Neural cell (in vitro differentiated cells): ENCODE results near the gene EDIL3. TPM values are rescaled to one million over a fixed set of nuclear protein-coding genes. Genes with fewer than 3 reads are reported as not detected.
A peak's percentile ranks its signal among the peaks of the same experiment; 100 is the strongest.

Experiments
- H2AFZ ChIP-seq: fragments of 200-600, 300-800 bp; sonication (generic), shearing (Covaris generic); 2 replicates; pipeline ENCODE4 v1.6.0; 2014; ENCODE audit warnings: low read depth, mild to moderate bottlenecking, antibody characterized with exemption, low read length, moderate library complexity
- H3F3A ChIP-seq: fragments of 200-600 bp; shearing (Covaris generic); 2 replicates; pipeline ENCODE4 v1.6.1; 2016; ENCODE audit warnings: mild to moderate bottlenecking, moderate library complexity, mixed read lengths, antibody characterized with exemption, low read length; ENCODE audit not compliant: insufficient read depth, poor library complexity, severe bottlenecking
- H3K27ac ChIP-seq: fragments of 200-600, 300-800 bp; sonication (generic), shearing (Covaris generic); 2 replicates; pipeline ENCODE4 v1.5.1; 2014; ENCODE audit warnings: mild to moderate bottlenecking, low read length, moderate library complexity
- H3K27me3 ChIP-seq: fragments of 300-800, 200-600 bp; sonication (generic), shearing (Covaris generic); 2 replicates; pipeline ENCODE4 v1.6.0; 2014; ENCODE audit warnings: mild to moderate bottlenecking, low read depth, low read length, moderate library complexity; ENCODE audit not compliant: insufficient read depth
- H3K36me3 ChIP-seq: fragments of 300-800, 200-600 bp; sonication (generic), shearing (Covaris generic); 2 replicates; pipeline ENCODE4 v1.5.1; 2014; ENCODE audit warnings: mild to moderate bottlenecking, antibody characterized with exemption, low read length, moderate library complexity; ENCODE audit not compliant: insufficient read depth
- H3K4me2 ChIP-seq: fragments of 300-800, 200-600 bp; sonication (generic), shearing (Covaris generic); 2 replicates; pipeline ENCODE4 v1.6.0; 2014; ENCODE audit warnings: mild to moderate bottlenecking, low read length
- H3K4me3 ChIP-seq: fragments of 300-800, 200-600 bp; sonication (generic), shearing (Covaris generic); 2 replicates; pipeline ENCODE4 v1.5.1; 2014; ENCODE audit warnings: mild to moderate bottlenecking, low read length, moderate library complexity
- H3K79me2 ChIP-seq: fragments of 200-600 bp; shearing (Covaris generic); replicated peaks from 2 replicates; pipeline ENCODE4 v1.6.0; 2014; ENCODE audit warnings: mild to moderate bottlenecking, low read length, moderate library complexity; ENCODE audit not compliant: insufficient read depth
- H3K9ac ChIP-seq: fragments of 300-800, 200-600 bp; sonication (generic), shearing (Covaris generic); 2 replicates; pipeline ENCODE4 v1.6.1; 2016; ENCODE audit warnings: mild to moderate bottlenecking, low read length, mixed read lengths
- H3K9me2 ChIP-seq: fragments of 200-600 bp; shearing (Covaris generic); 2 replicates; pipeline ENCODE4 v1.6.1; 2016; ENCODE audit warnings: mild to moderate bottlenecking, low read length, mixed read lengths; ENCODE audit not compliant: insufficient read depth
- H3K9me3 ChIP-seq: fragments of 200-600, 300-800 bp; sonication (generic), shearing (Covaris generic); 2 replicates; pipeline ENCODE4 v1.6.1; 2016; ENCODE audit warnings: mild to moderate bottlenecking, mixed run types, low read length, moderate library complexity, mixed read lengths
- H4K20me1 ChIP-seq: fragments of 200-600 bp; shearing (Covaris generic); 2 replicates; pipeline ENCODE4 v1.6.1; 2016; ENCODE audit warnings: mild to moderate bottlenecking, mixed run types; ENCODE audit not compliant: insufficient read depth
- CTCF ChIP-seq: fragments of 450-650 bp; IDR thresholded peaks from 2 replicates; pipeline ENCODE4 v1.5.1; 2014; ENCODE audit warnings: antibody characterized with exemption, mild to moderate bottlenecking, moderate library complexity; ENCODE audit not compliant: poor library complexity, severe bottlenecking
- EP300 ChIP-seq: fragments of 450-650 bp; conservative IDR thresholded peaks from 2 replicates; pipeline ENCODE4 v1.6.1; 2014; ENCODE audit warnings: antibody characterized with exemption, mild to moderate bottlenecking, moderate library complexity; ENCODE audit not compliant: poor library complexity, severe bottlenecking
- EZH2 ChIP-seq: fragments of 200-600, 300-800 bp; shearing (Covaris generic), sonication (generic); IDR thresholded peaks from 2 replicates; pipeline ENCODE4 v1.6.1; 2014; ENCODE audit warnings: antibody characterized with exemption, low read length, borderline replicate concordance, mild to moderate bottlenecking; ENCODE audit not compliant: insufficient read depth, poor library complexity, severe bottlenecking
- MXI1 ChIP-seq: fragments of 450-650 bp; conservative IDR thresholded peaks from 2 replicates; pipeline ENCODE4 v1.6.1; 2014; ENCODE audit warnings: antibody characterized with exemption, mild to moderate bottlenecking; ENCODE audit not compliant: poor library complexity, severe bottlenecking
- POLR2AphosphoS5 ChIP-seq: IDR thresholded peaks from 2 replicates; pipeline ENCODE4 v1.6.1; 2012
- RAD21 ChIP-seq: fragments of 450-650 bp; conservative IDR thresholded peaks from 2 replicates; pipeline ENCODE4 v1.6.1; 2014; ENCODE audit warnings: antibody characterized with exemption, mild to moderate bottlenecking, moderate library complexity
- REST ChIP-seq: IDR thresholded peaks from 2 replicates; pipeline ENCODE4 v1.6.1; 2012; ENCODE audit warnings: borderline replicate concordance
- SMC3 ChIP-seq: fragments of 450-650 bp; conservative IDR thresholded peaks from 2 replicates; pipeline ENCODE4 v1.6.1; 2014; ENCODE audit warnings: antibody characterized with exemption, mild to moderate bottlenecking, moderate library complexity; ENCODE audit not compliant: poor library complexity
- TAF1 ChIP-seq: IDR thresholded peaks from 2 replicates; pipeline ENCODE4 v1.6.1; 2012; ENCODE audit warnings: low read depth
- polyA plus RNA-seq: library from polyadenylated mRNA; depleted of rRNA; stranded (reverse); fragments of >200 nt; gene quantifications from 2 replicates; pipeline ENCODE4 v1.2.3, GENCODE V29; 2014

EDIL3 gene
- polyA plus RNA-seq, 1 donor from 2014 or later: 6.1 TPM

- Histone ChIP-seq H3K9ac (no peak overlapping the region), H3K79me2 (no peaks in the 10 kb centered on the region), H2AFZ (no peak overlapping the region), H3K9me3 (no peaks in the 10 kb centered on the region), H3K27me3 (no peaks in the 10 kb centered on the region), H3K4me3 (no peak overlapping the region), H3K9me2 (no peaks in the 10 kb centered on the region), H3K27ac (no peak overlapping the region), H4K20me1 (no peaks in the 10 kb centered on the region), H3K36me3 (no peaks in the 10 kb centered on the region), H3F3A (no peaks in the 10 kb centered on the region), H3K4me2 (no peak overlapping the region)
- no peak for TF ChIP-seq TAF1
- TF ChIP-seq POLR2AphosphoS5: no peak
- no peak for TF ChIP-seq SMC3
These were observed 393.0 kb downstream of the EDIL3 start for GRCh38 chr5:83991566-83992224.

- Histone ChIP-seq H3K9me3 (no peaks in the 10 kb centered on the region), H3K36me3 (no peaks in the 10 kb centered on the region), H3K9ac (no peak overlapping the region), H3K27me3 (no peaks in the 10 kb centered on the region), H3K79me2 (no peaks in the 10 kb centered on the region), H3K27ac (peak overlapping the region; percentile 49), H3K4me3 (no peak overlapping the region), H2AFZ (no peak overlapping the region), H3K4me2 (no peak overlapping the region), H3K9me2 (no peaks in the 10 kb centered on the region), H3F3A (no peaks in the 10 kb centered on the region), H4K20me1 (no peaks in the 10 kb centered on the region)
- TF ChIP-seq RAD21 (no peak), POLR2AphosphoS5 (no peak), MXI1 (no peak), TAF1 (no peak), SMC3 (no peak), EP300 (no peak), EZH2 (no peak), CTCF (no peak), REST (no peak)
These were observed 396.4 kb downstream of the EDIL3 start for GRCh38 chr5:83988293-83988685.
